Activated T-cell treated with anti-CD3 and anti-CD28 coated beads, Interleukin-2, amount 50 U/mL, for 72 hours (primary cell): Measurements from ENCODE around the gene EOMES. TPM values are rescaled to one million over a fixed set of nuclear protein-coding genes. Genes with fewer than 3 reads are reported as not detected.
"Not testable (repeated sequence)": the region's sequence is repeated elsewhere in the genome, so short reads cannot be mapped to it uniquely, and the experiment has no call there.

ENCODE experiments used
- ATAC-seq, 2 donors: fragments of 150-1000 bp; cut with Tn5 transposase; replicated peaks in 1 of 2; 2 replicates each; pipeline ENCODE4 v1.10.0; 2021; ENCODE audit warnings: moderate library complexity in 2 of 2, mild to moderate bottlenecking in 1 of 2
- DNase-seq, 2 donors: peaks; one replicate each; pipeline ENCODE4 v3.0.0; 2021 to 2022; ENCODE audit warnings: mixed read lengths in 1 of 2
- H3K27ac Mint-ChIP-seq: one replicate; pipeline ENCODE4 v1.8.0; 2022; ENCODE audit warnings: mild to moderate bottlenecking, moderate library complexity, mixed read lengths
- H3K27me3 Mint-ChIP-seq: one replicate; pipeline ENCODE4 v1.8.0; 2022; ENCODE audit warnings: low read depth, mixed read lengths
- H3K36me3 Mint-ChIP-seq, 2 donors: one replicate each; pipeline ENCODE4 v1.8.0; 2022; ENCODE audit warnings: mixed read lengths in 2 of 2, mild to moderate bottlenecking in 1 of 2; ENCODE audit not compliant: insufficient read depth in 2 of 2
- H3K4me1 Mint-ChIP-seq: one replicate; pipeline ENCODE4 v1.8.0; 2022; ENCODE audit warnings: low read depth, mixed read lengths
- H3K4me3 Mint-ChIP-seq, 2 donors: one replicate each; pipeline ENCODE4 v1.8.0; 2022; ENCODE audit warnings: mild to moderate bottlenecking in 2 of 2, mixed read lengths in 2 of 2, moderate library complexity in 2 of 2
- H3K9me3 Mint-ChIP-seq, 2 donors: one replicate each; pipeline ENCODE4 v1.8.0; 2022; ENCODE audit warnings: mixed read lengths in 2 of 2
- total RNA-seq, 2 donors: library from RNA; stranded (reverse); gene quantifications; one replicate each; pipeline ENCODE4 v1.2.3, GENCODE V29; 2022

Gene EOMES
- total RNA-seq, result 1 to 10 TPM; 1.2 to 7.2 TPM

GRCh38 chr3:27721717-27722564 lies at the start of gene EOMES:
TSS of gene EOMES (minus strand) at chr3:27722323. CDS start at chr3:27722294, 29 bp downstream.
- peak within 1 kb of the TSS; percentile 73 for H3K27ac Mint-ChIP-seq
- peaks cover 31% of the 10 kb centered on the region for H3K4me1 Mint-ChIP-seq
- ATAC-seq, result peak; percentile 77 to 79
- no peaks in the 10 kb centered on the region for H3K9me3 Mint-ChIP-seq
- peak; percentile 79 to 83 for DNase-seq
- peak within 1 kb of the TSS; percentile 89 to 90 for H3K4me3 Mint-ChIP-seq
- peaks cover 84% of the 10 kb centered on the region for H3K27me3 Mint-ChIP-seq
- H3K36me3 Mint-ChIP-seq, result peaks cover 0 to 2% of the 10 kb centered on the region in 2 donors

- not testable (repeated sequence) for H3K27me3 Mint-ChIP-seq, H3K36me3 Mint-ChIP-seq, H3K9me3 Mint-ChIP-seq, H3K27ac Mint-ChIP-seq, H3K4me1 Mint-ChIP-seq, ATAC-seq, H3K4me3 Mint-ChIP-seq, DNase-seq
Measured at GRCh38 chr3:27770384-27770783, 48.3 kb upstream of the EOMES start.

- Mint-ChIP-seq H3K27ac (no peak overlapping the region), H3K9me3 (no peaks in the 10 kb centered on the region), H3K4me1 (peaks cover 7% of the 10 kb centered on the region)
Measured at GRCh38 chr3:27767000-27767399, 44.9 kb upstream of the EOMES start.

GRCh38 chr3:27758083-27758482 lies 36.0 kb upstream of the EOMES start:
- ATAC-seq (peak; percentile 95 to 98), DNase-seq (peak; percentile 46 to 56)
- peak overlapping the region; percentile 86 for H3K27ac Mint-ChIP-seq
- peak overlapping the region in 1 of 2 donors; percentile 13 for H3K4me3 Mint-ChIP-seq
- H3K36me3 Mint-ChIP-seq, result peaks cover under 1 to 2% of the 10 kb centered on the region in 2 donors
- H3K9me3 Mint-ChIP-seq, result peaks cover 0 to 4% of the 10 kb centered on the region in 2 donors
- no peaks in the 10 kb centered on the region for H3K27me3 Mint-ChIP-seq
- H3K4me1 Mint-ChIP-seq, result peaks cover 14% of the 10 kb centered on the region

More at GRCh38 chr3:27767000-27767399, 44.9 kb upstream of the EOMES start:
- no peaks in the 10 kb centered on the region for H3K36me3 Mint-ChIP-seq
- no peak overlapping the region for H3K4me3 Mint-ChIP-seq
- ATAC-seq (no peak), DNase-seq (no peak)
- no peaks in the 10 kb centered on the region for H3K27me3 Mint-ChIP-seq

GRCh38 chr3:27756877-27757276 lies 34.8 kb upstream of the EOMES start:
- Mint-ChIP-seq H3K4me1 (peaks cover 22% of the 10 kb centered on the region), H3K27ac (no peak overlapping the region), H3K27me3 (no peaks in the 10 kb centered on the region), H3K4me3 (no peak overlapping the region), H3K9me3 (peaks cover 0 to 6% of the 10 kb centered on the region in 2 donors), H3K36me3 (peaks cover 4 to 5% of the 10 kb centered on the region in 2 donors)
- ATAC-seq (no peak), DNase-seq (no peak)

GRCh38 chr3:27752926-27753325 lies 30.8 kb upstream of the EOMES start:
- H3K27me3 Mint-ChIP-seq, result no peaks in the 10 kb centered on the region
- DNase-seq (no peak), ATAC-seq (peak; percentile 61 to 74)
- H3K4me1 Mint-ChIP-seq, result peaks cover 17% of the 10 kb centered on the region
- peak overlapping the region; percentile 90 for H3K27ac Mint-ChIP-seq
- peaks cover 6 to 7% of the 10 kb centered on the region in 2 donors for H3K36me3 Mint-ChIP-seq
- H3K9me3 Mint-ChIP-seq, result peaks cover 0 to 6% of the 10 kb centered on the region in 2 donors
- H3K4me3 Mint-ChIP-seq, result peak overlapping the region in 1 of 2 donors; percentile 1

- Mint-ChIP-seq H3K27ac (no peak overlapping the region), H3K36me3 (peaks cover 6 to 7% of the 10 kb centered on the region in 2 donors), H3K4me1 (peaks cover 11% of the 10 kb centered on the region), H3K27me3 (no peaks in the 10 kb centered on the region), H3K4me3 (no peak overlapping the region), H3K9me3 (peaks cover 0 to 6% of the 10 kb centered on the region in 2 donors)
- ATAC-seq (no peak), DNase-seq (no peak)
Measured at GRCh38 chr3:27749643-27750042, 27.5 kb upstream of the EOMES start.

GRCh38 chr3:27746838-27747237 lies 24.7 kb upstream of the EOMES start:
- H3K36me3 Mint-ChIP-seq, result peaks cover 3 to 6% of the 10 kb centered on the region in 2 donors
- ATAC-seq, result no peak

GRCh38 chr3:27740854-27741253 lies 18.7 kb upstream of the EOMES start:
- Mint-ChIP-seq H3K4me1 (no peaks in the 10 kb centered on the region), H3K4me3 (no peak overlapping the region), H3K36me3 (peaks cover 0 to 4% of the 10 kb centered on the region in 2 donors), H3K9me3 (peaks cover 0 to 4% of the 10 kb centered on the region in 2 donors), H3K27ac (no peak overlapping the region), H3K27me3 (no peaks in the 10 kb centered on the region)
- no peak for ATAC-seq
- no peak for DNase-seq

More at GRCh38 chr3:27746838-27747237, 24.7 kb upstream of the EOMES start:
- H3K4me3 Mint-ChIP-seq, result no peak overlapping the region
- peaks cover 0 to 5% of the 10 kb centered on the region in 2 donors for H3K9me3 Mint-ChIP-seq
- H3K4me1 Mint-ChIP-seq, result no peaks in the 10 kb centered on the region
- H3K27ac Mint-ChIP-seq, result no peak overlapping the region
- no peak for DNase-seq
- no peaks in the 10 kb centered on the region for H3K27me3 Mint-ChIP-seq

- no peak overlapping the region for H3K27ac Mint-ChIP-seq
- H3K36me3 Mint-ChIP-seq, result no peaks in the 10 kb centered on the region
- ATAC-seq (no peak), DNase-seq (no peak)
- H3K9me3 Mint-ChIP-seq, result no peaks in the 10 kb centered on the region
- no peak overlapping the region for H3K4me3 Mint-ChIP-seq
- no peaks in the 10 kb centered on the region for H3K4me1 Mint-ChIP-seq
- peaks cover 2% of the 10 kb centered on the region for H3K27me3 Mint-ChIP-seq
Measured at GRCh38 chr3:27737091-27737490, 15.0 kb upstream of the EOMES start.

- Mint-ChIP-seq H3K4me3 (peak overlapping the region; percentile 85), H3K4me1 (peaks cover 35% of the 10 kb centered on the region), H3K27me3 (peaks cover 62% of the 10 kb centered on the region), H3K27ac (no peak overlapping the region), H3K36me3 (peaks cover 0 to 4% of the 10 kb centered on the region in 2 donors), H3K9me3 (no peaks in the 10 kb centered on the region)
- DNase-seq (no peak), ATAC-seq (no peak)
Measured at GRCh38 chr3:27730774-27731659, 8.9 kb upstream of the EOMES start.

GRCh38 chr3:27729748-27730611 lies 7.9 kb upstream of the EOMES start:
- no peak for DNase-seq
- ATAC-seq, result peak; percentile 20 to 54
- peaks cover 35% of the 10 kb centered on the region for H3K4me1 Mint-ChIP-seq
- peaks cover 0 to 4% of the 10 kb centered on the region in 2 donors for H3K36me3 Mint-ChIP-seq
- no peak overlapping the region for H3K27ac Mint-ChIP-seq
- H3K27me3 Mint-ChIP-seq, result peaks cover 69% of the 10 kb centered on the region
- H3K9me3 Mint-ChIP-seq, result no peaks in the 10 kb centered on the region
- H3K4me3 Mint-ChIP-seq, result peak overlapping the region; percentile 85
